ENCODE results near the gene HINT3.
"Not testable (repeated sequence)": the region's sequence is repeated elsewhere in the genome, so short reads cannot be mapped to it uniquely, and the experiment has no call there.

Gene HINT3

GRCh38 chr6:126010040-126010439, 53.5 kb downstream of the HINT3 start:
- no peak overlapping the region for H3K27ac ChIP-seq (ENCODE audit: low read depth, low read length, severe bottlenecking)
- no peak overlapping the region for H3K4me3 ChIP-seq (ENCODE audit: extremely low read depth, insufficient read depth, low read length, poor library complexity, severe bottlenecking)
- peaks cover 56% of the 10 kb centered on the region for H3K36me3 ChIP-seq (ENCODE audit: control insufficient read depth, insufficient read depth, low read length)
- WGBS, 2 experiments (ENCODE audit: insufficient coverage in 2 of 2), result 80% methylated on average over 1 of the region's 4 CpGs; no CpG with 5 or more reads in 1 of the 2 experiments
- H3K4me1 ChIP-seq (ENCODE audit: control insufficient read depth, insufficient read depth, low read length, poor library complexity, severe bottlenecking), result no peaks in the 10 kb centered on the region
- H3K9me3 ChIP-seq (ENCODE audit: control insufficient read depth, low read length), result no peaks in the 10 kb centered on the region

DNA sequence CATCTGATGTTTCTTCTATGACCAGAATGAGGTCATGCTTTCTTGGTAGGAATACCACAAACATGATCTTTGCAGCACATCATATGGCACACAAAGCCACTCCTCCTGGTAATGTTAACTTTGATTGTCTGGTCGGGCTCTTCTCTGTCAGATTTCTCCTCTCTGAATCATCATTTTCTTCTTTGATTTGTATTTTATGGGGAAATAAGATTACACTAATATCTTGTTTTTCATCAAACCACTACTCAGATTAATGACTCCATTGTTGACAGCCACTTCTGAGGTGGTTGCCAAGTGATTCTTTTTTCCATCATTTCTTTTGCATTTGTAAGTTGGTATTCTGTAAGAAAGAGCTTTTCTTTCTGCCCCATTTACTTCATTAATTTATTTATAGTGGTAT, 59.3 kb downstream of the HINT3 start:
- H3K36me3 ChIP-seq (ENCODE audit: control insufficient read depth, insufficient read depth, low read length), result peaks cover 62% of the 10 kb centered on the region
- H3K9me3 ChIP-seq (ENCODE audit: control insufficient read depth, low read length), result no peaks in the 10 kb centered on the region
- no CpG with 5 or more reads among the region's 1 CpG for WGBS, 2 experiments (ENCODE audit: insufficient coverage in 2 of 2)
- no peaks in the 10 kb centered on the region for H3K4me1 ChIP-seq (ENCODE audit: control insufficient read depth, insufficient read depth, low read length, poor library complexity, severe bottlenecking)
- H3K4me3 ChIP-seq (ENCODE audit: extremely low read depth, insufficient read depth, low read length, poor library complexity, severe bottlenecking), result no peak overlapping the region
- no peak overlapping the region for H3K27ac ChIP-seq (ENCODE audit: low read depth, low read length, severe bottlenecking)

- H3K36me3 ChIP-seq (ENCODE audit: control insufficient read depth, insufficient read depth, low read length), result peaks cover 61% of the 10 kb centered on the region
- H3K4me3 ChIP-seq (ENCODE audit: extremely low read depth, insufficient read depth, low read length, poor library complexity, severe bottlenecking), result no peak overlapping the region
- no CpG with 5 or more reads among the region's 2 CpGs for WGBS, 2 experiments (ENCODE audit: insufficient coverage in 2 of 2)
- H3K27ac ChIP-seq (ENCODE audit: low read depth, low read length, severe bottlenecking), result no peak overlapping the region
- no peaks in the 10 kb centered on the region for H3K9me3 ChIP-seq (ENCODE audit: control insufficient read depth, low read length)
- no peaks in the 10 kb centered on the region for H3K4me1 ChIP-seq (ENCODE audit: control insufficient read depth, insufficient read depth, low read length, poor library complexity, severe bottlenecking)
Observed at GRCh38 chr6:126016591-126016990, 60.0 kb downstream of the HINT3 start.

GRCh38 chr6:126017668-126018067, 61.1 kb downstream of the HINT3 start:
- Histone ChIP-seq H3K4me1 (ENCODE audit: control insufficient read depth, insufficient read depth, low read length, poor library complexity, severe bottlenecking) (no peaks in the 10 kb centered on the region), H3K36me3 (ENCODE audit: control insufficient read depth, insufficient read depth, low read length) (peaks cover 52% of the 10 kb centered on the region), H3K9me3 (ENCODE audit: control insufficient read depth, low read length) (no peaks in the 10 kb centered on the region), H3K4me3 (ENCODE audit: extremely low read depth, insufficient read depth, low read length, poor library complexity, severe bottlenecking) (no peak overlapping the region), H3K27ac (ENCODE audit: low read depth, low read length, severe bottlenecking) (no peak overlapping the region)

DNA sequence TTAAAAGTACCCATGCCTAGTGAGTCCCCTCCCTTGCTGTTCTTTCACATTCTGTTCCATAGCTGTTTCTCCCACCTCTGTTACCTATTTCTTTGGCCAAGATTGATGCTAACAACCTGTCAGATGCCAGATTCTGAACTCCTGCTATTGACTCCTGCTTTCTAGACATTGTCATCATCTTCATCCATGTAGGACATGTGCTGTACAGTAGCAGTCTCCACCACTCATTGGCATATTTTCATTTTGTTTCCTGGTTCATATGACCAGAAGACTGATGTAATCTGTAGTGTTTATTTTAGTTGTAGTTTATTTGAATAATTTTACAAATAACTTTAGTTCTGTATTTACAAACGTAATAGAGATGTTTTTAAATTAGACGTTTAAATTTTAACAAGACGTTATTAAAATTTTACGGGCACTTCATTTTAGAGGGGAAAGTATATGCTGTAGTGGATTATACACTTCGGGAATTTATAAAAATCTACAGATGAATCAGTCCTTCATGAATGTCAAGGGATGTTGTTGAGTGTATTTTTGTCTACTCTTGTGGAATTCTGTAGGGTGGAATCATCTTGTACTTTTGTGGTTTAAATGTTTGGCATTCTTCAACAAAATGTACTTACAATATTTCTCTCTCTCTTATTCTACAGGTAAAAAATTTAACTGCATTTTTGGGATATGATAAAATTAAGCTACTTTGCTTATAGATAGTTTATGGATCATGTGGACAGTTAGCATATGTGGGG, 63.9 kb downstream of the HINT3 start:
- Histone ChIP-seq H3K9me3 (ENCODE audit: control insufficient read depth, low read length) (no peaks in the 10 kb centered on the region), H3K27ac (ENCODE audit: low read depth, low read length, severe bottlenecking) (no peak overlapping the region), H3K36me3 (ENCODE audit: control insufficient read depth, insufficient read depth, low read length) (peaks cover 34% of the 10 kb centered on the region), H3K4me1 (ENCODE audit: control insufficient read depth, insufficient read depth, low read length, poor library complexity, severe bottlenecking) (no peaks in the 10 kb centered on the region), H3K4me3 (ENCODE audit: extremely low read depth, insufficient read depth, low read length, poor library complexity, severe bottlenecking) (no peak overlapping the region)
- whole genome bisulfite sequencing, 2 experiments (ENCODE audit: insufficient coverage in 2 of 2), result 95 to 100% methylated on average over 1 to 2 of the region's 5 CpGs

- not testable (repeated sequence) for H3K27ac ChIP-seq (ENCODE audit: low read depth, low read length, severe bottlenecking); H3K9me3 ChIP-seq (ENCODE audit: control insufficient read depth, low read length); H3K4me3 ChIP-seq (ENCODE audit: extremely low read depth, insufficient read depth, low read length, poor library complexity, severe bottlenecking); H3K4me1 ChIP-seq (ENCODE audit: control insufficient read depth, insufficient read depth, low read length, poor library complexity, severe bottlenecking)
- WGBS, 2 experiments (ENCODE audit: insufficient coverage in 2 of 2), result 100% methylated on average over 1 of the region's 3 CpGs; no CpG with 5 or more reads in 1 of the 2 experiments
- H3K36me3 ChIP-seq (ENCODE audit: control insufficient read depth, insufficient read depth, low read length), result peaks cover 36% of the 10 kb centered on the region
Observed at GRCh38 chr6:126023474-126023873, 66.9 kb downstream of the HINT3 start.

DNA sequence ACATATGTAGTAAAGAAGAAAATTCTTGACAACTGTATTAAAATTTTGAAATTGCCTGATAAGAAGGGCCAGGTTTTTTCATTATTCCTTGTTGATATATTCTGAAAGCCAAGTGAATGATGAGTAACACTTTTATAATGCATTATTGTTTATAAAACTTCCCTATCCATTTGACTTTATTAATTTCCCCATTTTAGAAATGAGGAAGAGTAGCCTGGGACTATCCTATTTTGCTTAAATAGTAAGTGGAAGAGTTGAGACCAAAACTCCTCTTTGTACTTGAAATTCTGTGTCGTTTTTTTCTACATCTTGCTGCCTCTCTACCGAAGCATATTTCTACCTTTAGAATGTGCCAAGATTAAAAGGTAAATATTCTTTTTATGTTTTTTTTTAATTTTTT, 69.4 kb downstream of the HINT3 start:
- H3K9me3 ChIP-seq (ENCODE audit: control insufficient read depth, low read length), result no peaks in the 10 kb centered on the region
- H3K4me1 ChIP-seq (ENCODE audit: control insufficient read depth, insufficient read depth, low read length, poor library complexity, severe bottlenecking), result no peaks in the 10 kb centered on the region
- H3K36me3 ChIP-seq (ENCODE audit: control insufficient read depth, insufficient read depth, low read length), result peaks cover 22% of the 10 kb centered on the region
- no peak overlapping the region for H3K27ac ChIP-seq (ENCODE audit: low read depth, low read length, severe bottlenecking)
- no peak overlapping the region for H3K4me3 ChIP-seq (ENCODE audit: extremely low read depth, insufficient read depth, low read length, poor library complexity, severe bottlenecking)
- no CpG with 5 or more reads among the region's 2 CpGs for WGBS, 2 experiments (ENCODE audit: insufficient coverage in 2 of 2)

GRCh38 chr6:126027601-126028000, 71.0 kb downstream of the HINT3 start:
- Histone ChIP-seq H3K36me3 (ENCODE audit: control insufficient read depth, insufficient read depth, low read length) (peaks cover 17% of the 10 kb centered on the region), H3K27ac (ENCODE audit: low read depth, low read length, severe bottlenecking) (no peak overlapping the region), H3K4me3 (ENCODE audit: extremely low read depth, insufficient read depth, low read length, poor library complexity, severe bottlenecking) (no peak overlapping the region), H3K4me1 (ENCODE audit: control insufficient read depth, insufficient read depth, low read length, poor library complexity, severe bottlenecking) (no peaks in the 10 kb centered on the region), H3K9me3 (ENCODE audit: control insufficient read depth, low read length) (no peaks in the 10 kb centered on the region)
